ENCODE measurements around the gene GZMA. TPM values are rescaled to one million over a fixed set of nuclear protein-coding genes. Genes with fewer than 3 reads are reported as not detected.

GZMA gene
- total and polyA plus RNA-seq, 2 donors (not counting 1 experiment from before 2014, with no cell fraction given) = not detected

DNA sequence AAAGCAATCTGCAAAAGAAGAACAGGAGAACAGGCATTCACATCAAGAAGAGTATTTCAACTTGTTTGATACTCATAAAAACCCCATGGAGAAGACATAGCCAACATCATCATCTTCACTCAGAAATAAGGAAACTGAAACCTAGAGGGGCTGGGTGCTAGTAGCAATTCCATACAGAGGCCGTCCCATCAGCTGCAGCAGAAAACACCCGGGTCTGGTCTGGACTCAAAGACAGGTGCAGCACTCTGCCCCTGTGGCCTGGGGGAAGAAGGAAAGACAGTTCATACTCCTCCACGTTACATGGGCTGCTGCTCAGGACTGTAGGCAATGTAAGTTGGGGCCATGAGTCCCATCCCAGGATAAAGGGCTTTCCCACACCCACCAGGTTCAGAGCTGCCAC lies 11.6 kb downstream of the GZMA start:
- no peaks in the 10 kb centered on the region for H3K36me3 ChIP-seq (ENCODE audit: control insufficient read depth, insufficient read depth, low read length)
- no peaks in the 10 kb centered on the region for H3K79me2 ChIP-seq (ENCODE audit: control insufficient read depth, insufficient read depth, low read length)

DNA sequence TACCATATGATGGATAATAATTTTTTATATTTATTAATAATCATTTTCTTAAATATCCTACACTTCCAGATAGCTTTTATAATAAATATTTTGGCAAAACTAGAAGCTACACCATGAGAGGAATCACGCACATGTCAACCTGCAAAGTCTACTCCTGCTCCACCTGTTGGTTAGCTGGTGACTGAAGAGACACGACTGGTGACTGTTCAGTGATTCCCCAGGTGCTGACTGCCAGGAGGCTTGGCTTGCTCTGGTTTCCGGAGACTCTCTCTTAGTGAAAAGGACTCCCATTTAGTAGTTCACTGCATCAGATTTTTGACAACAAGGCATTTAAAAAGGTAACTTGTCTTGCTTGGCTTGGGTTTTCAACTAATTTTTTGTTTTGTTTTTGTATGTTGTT lies 20.9 kb downstream of the GZMA start:
- DNase-seq (ENCODE audit: low read depth in 2 of 2) = no peak
- no peak overlapping the region for H3K4me2 ChIP-seq (ENCODE audit: extremely low read depth, insufficient read depth, low read length)
- H3K9me3 ChIP-seq (ENCODE audit: control insufficient read depth, insufficient read depth, low read depth, low read length) = no peaks in the 10 kb centered on the region
- no peak overlapping the region for H3K9ac ChIP-seq (ENCODE audit: insufficient read depth, low read length)
- TF ChIP-seq EZH2 (IDR thresholded peaks at IDR 0.05; ENCODE audit: low read length, missing control alignments) = no peak
- TF ChIP-seq, protein P1, sequence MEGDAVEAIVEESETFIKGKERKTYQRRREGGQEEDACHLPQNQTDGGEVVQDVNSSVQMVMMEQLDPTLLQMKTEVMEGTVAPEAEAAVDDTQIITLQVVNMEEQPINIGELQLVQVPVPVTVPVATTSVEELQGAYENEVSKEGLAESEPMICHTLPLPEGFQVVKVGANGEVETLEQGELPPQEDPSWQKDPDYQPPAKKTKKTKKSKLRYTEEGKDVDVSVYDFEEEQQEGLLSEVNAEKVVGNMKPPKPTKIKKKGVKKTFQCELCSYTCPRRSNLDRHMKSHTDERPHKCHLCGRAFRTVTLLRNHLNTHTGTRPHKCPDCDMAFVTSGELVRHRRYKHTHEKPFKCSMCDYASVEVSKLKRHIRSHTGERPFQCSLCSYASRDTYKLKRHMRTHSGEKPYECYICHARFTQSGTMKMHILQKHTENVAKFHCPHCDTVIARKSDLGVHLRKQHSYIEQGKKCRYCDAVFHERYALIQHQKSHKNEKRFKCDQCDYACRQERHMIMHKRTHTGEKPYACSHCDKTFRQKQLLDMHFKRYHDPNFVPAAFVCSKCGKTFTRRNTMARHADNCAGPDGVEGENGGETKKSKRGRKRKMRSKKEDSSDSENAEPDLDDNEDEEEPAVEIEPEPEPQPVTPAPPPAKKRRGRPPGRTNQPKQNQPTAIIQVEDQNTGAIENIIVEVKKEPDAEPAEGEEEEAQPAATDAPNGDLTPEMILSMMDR (conservative IDR thresholded peaks at IDR 0.05 in 1 of 2, IDR thresholded peaks at IDR 0.05 in 1 of 2; ENCODE audit: low read depth in 1 of 2, low read length in 2 of 2) = no peak
- H3K4me3 ChIP-seq (replicated peaks in 1 of 4; ENCODE audit: control extremely low read depth in 1 of 4, insufficient read depth in 1 of 4, low read depth in 3 of 4, low read length in 4 of 4) = no peak overlapping the region
- H2AFZ ChIP-seq (ENCODE audit: low read length) = no peak overlapping the region
- no peaks in the 10 kb centered on the region for H3K36me3 ChIP-seq (ENCODE audit: control insufficient read depth, insufficient read depth, low read length)
- no peaks in the 10 kb centered on the region for H3K79me2 ChIP-seq (ENCODE audit: control insufficient read depth, insufficient read depth, low read length)
- no peak overlapping the region for H3K27ac ChIP-seq (ENCODE audit: insufficient read depth, low read length)
- no peaks in the 10 kb centered on the region for H3K27me3 ChIP-seq (ENCODE audit: control insufficient read depth, insufficient read depth, low read length)
- H4K20me1 ChIP-seq (ENCODE audit: control insufficient read depth, extremely low read depth, insufficient read depth, low read length) = no peaks in the 10 kb centered on the region
- no peaks in the 10 kb centered on the region for H3K4me1 ChIP-seq (ENCODE audit: control insufficient read depth, extremely low read depth, insufficient read depth, low read length)

More for the DNA sequence above, 11.6 kb downstream of the GZMA start:
- Histone ChIP-seq H3K4me1 (ENCODE audit: control insufficient read depth, extremely low read depth, insufficient read depth, low read length) (no peaks in the 10 kb centered on the region), H3K4me3 (replicated peaks in 1 of 4; ENCODE audit: control extremely low read depth in 1 of 4, insufficient read depth in 1 of 4, low read depth in 3 of 4, low read length in 4 of 4) (no peak overlapping the region), H3K27me3 (ENCODE audit: control insufficient read depth, insufficient read depth, low read length) (peaks cover 5% of the 10 kb centered on the region), H3K9ac (ENCODE audit: insufficient read depth, low read length) (no peak overlapping the region), H4K20me1 (ENCODE audit: control insufficient read depth, extremely low read depth, insufficient read depth, low read length) (no peaks in the 10 kb centered on the region), H3K9me3 (ENCODE audit: control insufficient read depth, insufficient read depth, low read depth, low read length) (no peaks in the 10 kb centered on the region), H2AFZ (ENCODE audit: low read length) (no peak overlapping the region), H3K27ac (ENCODE audit: insufficient read depth, low read length) (no peak overlapping the region), H3K4me2 (ENCODE audit: extremely low read depth, insufficient read depth, low read length) (no peak overlapping the region)
- DNase-seq (ENCODE audit: low read depth in 2 of 2) = no peak
- TF ChIP-seq, protein P1 (conservative IDR thresholded peaks at IDR 0.05 in 1 of 2, IDR thresholded peaks at IDR 0.05 in 1 of 2; ENCODE audit: low read depth in 1 of 2, low read length in 2 of 2) = no peak
- TF ChIP-seq EZH2 (IDR thresholded peaks at IDR 0.05; ENCODE audit: low read length, missing control alignments) = no peak

DNA sequence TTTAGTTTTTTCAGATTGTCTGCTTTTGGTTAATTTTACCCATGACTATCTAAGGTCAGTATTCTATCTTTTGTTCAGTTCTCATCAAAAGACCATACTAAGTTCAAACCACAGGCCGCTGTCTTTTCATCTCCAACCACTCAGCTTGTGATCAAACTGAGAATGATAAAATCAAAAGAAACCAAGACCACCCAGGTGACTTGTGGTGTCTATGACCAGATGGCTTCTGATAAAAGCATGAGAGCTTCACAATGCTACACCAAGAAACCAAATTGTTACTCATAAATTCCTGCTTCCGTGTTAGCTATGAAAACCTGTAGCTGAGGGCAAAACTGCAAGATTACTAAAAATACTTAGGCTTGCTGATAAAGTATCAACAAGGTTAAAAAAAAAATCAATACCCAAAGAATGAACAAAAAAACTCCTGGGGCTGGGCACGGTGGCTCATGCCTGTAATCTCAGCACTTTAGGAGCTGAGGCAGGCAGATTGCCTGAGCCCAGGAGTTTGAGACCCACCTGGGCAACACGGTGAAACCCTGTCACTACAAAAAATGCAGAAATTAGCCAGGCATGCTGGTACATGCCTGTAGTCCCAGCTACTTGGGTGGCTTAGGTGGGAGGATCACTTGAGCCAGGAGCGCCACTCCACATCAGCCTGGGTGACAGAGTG lies 31.7 kb downstream of the GZMA start:
- Histone ChIP-seq H3K4me3 (replicated peaks in 1 of 4; ENCODE audit: control extremely low read depth in 1 of 4, insufficient read depth in 1 of 4, low read depth in 3 of 4, low read length in 4 of 4) (no peak overlapping the region), H3K9me3 (ENCODE audit: control insufficient read depth, insufficient read depth, low read depth, low read length) (no peaks in the 10 kb centered on the region), H3K4me1 (ENCODE audit: control insufficient read depth, extremely low read depth, insufficient read depth, low read length) (no peaks in the 10 kb centered on the region), H2AFZ (ENCODE audit: low read length) (no peak overlapping the region), H4K20me1 (ENCODE audit: control insufficient read depth, extremely low read depth, insufficient read depth, low read length) (no peaks in the 10 kb centered on the region), H3K9ac (ENCODE audit: insufficient read depth, low read length) (no peak overlapping the region), H3K27me3 (ENCODE audit: control insufficient read depth, insufficient read depth, low read length) (no peaks in the 10 kb centered on the region), H3K36me3 (ENCODE audit: control insufficient read depth, insufficient read depth, low read length) (no peaks in the 10 kb centered on the region), H3K79me2 (ENCODE audit: control insufficient read depth, insufficient read depth, low read length) (no peaks in the 10 kb centered on the region), H3K4me2 (ENCODE audit: extremely low read depth, insufficient read depth, low read length) (no peak overlapping the region), H3K27ac (ENCODE audit: insufficient read depth, low read length) (no peak overlapping the region)
- TF ChIP-seq, protein P1 (conservative IDR thresholded peaks at IDR 0.05 in 1 of 2, IDR thresholded peaks at IDR 0.05 in 1 of 2; ENCODE audit: low read depth in 1 of 2, low read length in 2 of 2) = no peak
- TF ChIP-seq EZH2 (IDR thresholded peaks at IDR 0.05; ENCODE audit: low read length, missing control alignments) = no peak
- DNase-seq (ENCODE audit: low read depth in 2 of 2) = peak in 1 of 2 donors; percentile 4

Measured in fibroblast of lung (primary cell).